Mucosa of rectum (tissue), 2 donors: ENCODE data around the gene KRT80.

Experiments
- H3K27ac ChIP-seq, 2 donors: one replicate each; pipeline ENCODE4 v1.7.0; 2013; ENCODE audit warnings: inconsistent platforms in 2 of 2, low read depth in 2 of 2, low read length in 2 of 2
- H3K27me3 ChIP-seq, 2 donors: one replicate each; pipeline ENCODE4 v1.7.0; 2013; ENCODE audit warnings: low read length in 2 of 2; ENCODE audit not compliant: control insufficient read depth in 2 of 2, insufficient read depth in 2 of 2
- H3K36me3 ChIP-seq, 2 donors: one replicate each; pipeline ENCODE4 v1.7.0; 2013; ENCODE audit warnings: low read length in 2 of 2; ENCODE audit not compliant: control insufficient read depth in 2 of 2, insufficient read depth in 2 of 2
- H3K4me1 ChIP-seq, 2 donors: one replicate each; pipeline ENCODE4 v1.7.0; 2013; ENCODE audit warnings: low read length in 2 of 2, mild to moderate bottlenecking in 1 of 2; ENCODE audit not compliant: control insufficient read depth in 2 of 2, insufficient read depth in 2 of 2
- H3K4me3 ChIP-seq, 2 donors: one replicate each; pipeline ENCODE4 v1.7.0; 2013; ENCODE audit warnings: low read length in 2 of 2
- H3K9ac ChIP-seq, 2 donors: one replicate each; pipeline ENCODE4 v1.7.0; 2013; ENCODE audit warnings: low read length in 2 of 2, low read depth in 1 of 2, mild to moderate bottlenecking in 1 of 2
- H3K9me3 ChIP-seq, 2 donors: one replicate each; pipeline ENCODE4 v1.7.0; 2013; ENCODE audit warnings: low read length in 2 of 2; ENCODE audit not compliant: control insufficient read depth in 2 of 2
- donor health status: healthy.
- donor health status: Normal muscosa, but diverticular disease.

KRT80 gene

GRCh38 chr12:52186118-52186840 is 5.5 kb downstream of the KRT80 start:
- Histone ChIP-seq H3K4me3 (no peak overlapping the region), H3K4me1 (no peaks in the 10 kb centered on the region), H3K9me3 (no peaks in the 10 kb centered on the region), H3K9ac (no peak overlapping the region), H3K27me3 (no peaks in the 10 kb centered on the region), H3K27ac (no peak overlapping the region), H3K36me3 (no peaks in the 10 kb centered on the region)

- no peaks in the 10 kb centered on the region for H3K4me1 ChIP-seq
- no peaks in the 10 kb centered on the region for H3K36me3 ChIP-seq
- no peaks in the 10 kb centered on the region for H3K27me3 ChIP-seq
- H3K9me3 ChIP-seq, result no peaks in the 10 kb centered on the region
- no peak overlapping the region for H3K9ac ChIP-seq
- no peak overlapping the region for H3K27ac ChIP-seq
- no peak overlapping the region for H3K4me3 ChIP-seq
Observed at GRCh38 chr12:52185400-52185967, 6.3 kb downstream of the KRT80 start.

- Histone ChIP-seq H3K4me3 (no peak overlapping the region), H3K4me1 (no peaks in the 10 kb centered on the region), H3K27me3 (no peaks in the 10 kb centered on the region), H3K27ac (no peak overlapping the region), H3K36me3 (no peaks in the 10 kb centered on the region), H3K9ac (no peak overlapping the region), H3K9me3 (no peaks in the 10 kb centered on the region)
Observed at GRCh38 chr12:52184813-52185212, 7.0 kb downstream of the KRT80 start.

- no peaks in the 10 kb centered on the region for H3K27me3 ChIP-seq
- no peak overlapping the region for H3K4me3 ChIP-seq
- no peak overlapping the region for H3K27ac ChIP-seq
- H3K9me3 ChIP-seq, result no peaks in the 10 kb centered on the region
- H3K9ac ChIP-seq, result no peak overlapping the region
- no peaks in the 10 kb centered on the region for H3K4me1 ChIP-seq
- no peaks in the 10 kb centered on the region for H3K36me3 ChIP-seq
Observed at GRCh38 chr12:52183971-52184370, 7.8 kb downstream of the KRT80 start.

- Histone ChIP-seq H3K9ac (no peak overlapping the region), H3K36me3 (no peaks in the 10 kb centered on the region), H3K27ac (no peak overlapping the region)
Observed at GRCh38 chr12:52183544-52183910, 8.3 kb downstream of the KRT80 start.

GRCh38 chr12:52182898-52183543 is 8.8 kb downstream of the KRT80 start:
- H3K27ac ChIP-seq, result no peak overlapping the region

More at GRCh38 chr12:52183544-52183910, 8.3 kb downstream of the KRT80 start:
- H3K4me1 ChIP-seq, result no peaks in the 10 kb centered on the region
- no peak overlapping the region for H3K4me3 ChIP-seq
- H3K9me3 ChIP-seq, result no peaks in the 10 kb centered on the region
- no peaks in the 10 kb centered on the region for H3K27me3 ChIP-seq

GRCh38 chr12:52182384-52182783 is 9.4 kb downstream of the KRT80 start:
- Histone ChIP-seq H3K9me3 (no peaks in the 10 kb centered on the region), H3K9ac (no peak overlapping the region), H3K27ac (no peak overlapping the region), H3K27me3 (no peaks in the 10 kb centered on the region), H3K36me3 (no peaks in the 10 kb centered on the region), H3K4me1 (no peaks in the 10 kb centered on the region), H3K4me3 (no peak overlapping the region)

More at GRCh38 chr12:52182898-52183543, 8.8 kb downstream of the KRT80 start:
- H3K9me3 ChIP-seq, result no peaks in the 10 kb centered on the region
- H3K36me3 ChIP-seq, result no peaks in the 10 kb centered on the region
- no peak overlapping the region for H3K4me3 ChIP-seq
- no peak overlapping the region for H3K9ac ChIP-seq
- H3K4me1 ChIP-seq, result no peaks in the 10 kb centered on the region
- H3K27me3 ChIP-seq, result no peaks in the 10 kb centered on the region

- no peaks in the 10 kb centered on the region for H3K9me3 ChIP-seq
- H3K9ac ChIP-seq, result no peak overlapping the region
- no peak overlapping the region for H3K4me3 ChIP-seq
- no peaks in the 10 kb centered on the region for H3K27me3 ChIP-seq
- H3K27ac ChIP-seq, result no peak overlapping the region
- H3K4me1 ChIP-seq, result no peaks in the 10 kb centered on the region
- no peaks in the 10 kb centered on the region for H3K36me3 ChIP-seq
Observed at GRCh38 chr12:52181746-52182145, 10.1 kb downstream of the KRT80 start.

GRCh38 chr12:52180971-52181628 is 10.7 kb downstream of the KRT80 start:
- H3K9me3 ChIP-seq, result no peaks in the 10 kb centered on the region
- H3K4me3 ChIP-seq, result no peak overlapping the region
- no peak overlapping the region for H3K27ac ChIP-seq

GRCh38 chr12:52179396-52179973 is 12.3 kb downstream of the KRT80 start:
- H3K36me3 ChIP-seq, result no peaks in the 10 kb centered on the region
- H3K9me3 ChIP-seq, result no peaks in the 10 kb centered on the region
- H3K4me3 ChIP-seq, result no peak overlapping the region
- no peak overlapping the region for H3K9ac ChIP-seq
- H3K27ac ChIP-seq, result no peak overlapping the region
- no peaks in the 10 kb centered on the region for H3K4me1 ChIP-seq
- H3K27me3 ChIP-seq, result no peaks in the 10 kb centered on the region

More at GRCh38 chr12:52180971-52181628, 10.7 kb downstream of the KRT80 start:
- no peaks in the 10 kb centered on the region for H3K27me3 ChIP-seq
- H3K36me3 ChIP-seq, result no peaks in the 10 kb centered on the region
- no peaks in the 10 kb centered on the region for H3K4me1 ChIP-seq
- no peak overlapping the region for H3K9ac ChIP-seq
